ENCODE measurements around the gene ZNF512B. TPM values are rescaled to one million over a fixed set of nuclear protein-coding genes. Genes with fewer than 3 reads are reported as not detected.

Gene ZNF512B
- total and polyA plus RNA-seq, 2 experiments from 2014 or later: 6.1 to 28.8 TPM

DNA sequence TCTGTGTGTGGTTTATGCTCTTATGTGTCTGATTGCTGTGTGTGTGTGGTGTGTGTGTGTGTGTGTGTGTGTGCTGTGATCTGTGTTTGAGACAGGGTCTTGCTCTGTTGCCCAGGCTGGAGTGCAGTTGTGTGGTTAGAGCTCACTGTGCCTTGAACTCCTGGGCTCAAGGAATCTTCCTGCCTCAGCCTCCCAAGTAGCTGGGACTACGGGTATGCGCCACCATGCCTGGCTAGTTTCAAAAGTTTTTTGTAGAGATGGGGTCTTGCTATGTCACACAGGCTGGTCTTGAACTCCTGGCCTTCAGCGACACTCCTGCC lies 3.4 kb upstream of the ZNF512B start:
- peaks cover 11% of the 10 kb centered on the region; the same call in 1 of the 2 replicates for H3K27me3 ChIP-seq (ENCODE audit: insufficient read depth)
- DNase-seq (ENCODE audit: low spot score) (no peak), ATAC-seq (no peak)
- Mint-ChIP-seq H3K27ac (no peak overlapping the region), H3K27me3 (ENCODE audit: insufficient read depth, low read depth, poor library complexity) (peaks cover 29% of the 10 kb centered on the region), H3K9me3 (no peaks in the 10 kb centered on the region; the same call in 2 of the 3 replicates), H3K4me3 (peak overlapping the region; percentile 57), H3K4me1 (peaks cover 23% of the 10 kb centered on the region), H3K36me3 (ENCODE audit: low read depth) (no peaks in the 10 kb centered on the region; the same call in 2 of the 3 replicates)
- no peak overlapping the region for H2AFZ ChIP-seq
- no peaks in the 10 kb centered on the region for H3K36me3 ChIP-seq (ENCODE audit: insufficient read depth)
- peaks cover 8% of the 10 kb centered on the region for H3K4me1 ChIP-seq (ENCODE audit: insufficient read depth)
- H3K79me2 ChIP-seq (replicated peaks; ENCODE audit: insufficient read depth): peaks cover 9% of the 10 kb centered on the region
- no peak for TF ChIP-seq ETS1 (IDR thresholded peaks at IDR 0.05)
- no peak for TF ChIP-seq ZNF114 (CRISPR knock-in tag; IDR thresholded peaks at IDR 0.05)
- no peak for TF ChIP-seq POLR2AphosphoS5 (IDR thresholded peaks at IDR 0.05; ENCODE audit: low read depth)
- no peak for TF ChIP-seq STAT1 (IDR thresholded peaks at IDR 0.05; ENCODE audit: unreplicated experiment)
- no peak for TF ChIP-seq JUNB (IDR thresholded peaks at IDR 0.05; ENCODE audit: unreplicated experiment)
- TF ChIP-seq, protein P1, sequence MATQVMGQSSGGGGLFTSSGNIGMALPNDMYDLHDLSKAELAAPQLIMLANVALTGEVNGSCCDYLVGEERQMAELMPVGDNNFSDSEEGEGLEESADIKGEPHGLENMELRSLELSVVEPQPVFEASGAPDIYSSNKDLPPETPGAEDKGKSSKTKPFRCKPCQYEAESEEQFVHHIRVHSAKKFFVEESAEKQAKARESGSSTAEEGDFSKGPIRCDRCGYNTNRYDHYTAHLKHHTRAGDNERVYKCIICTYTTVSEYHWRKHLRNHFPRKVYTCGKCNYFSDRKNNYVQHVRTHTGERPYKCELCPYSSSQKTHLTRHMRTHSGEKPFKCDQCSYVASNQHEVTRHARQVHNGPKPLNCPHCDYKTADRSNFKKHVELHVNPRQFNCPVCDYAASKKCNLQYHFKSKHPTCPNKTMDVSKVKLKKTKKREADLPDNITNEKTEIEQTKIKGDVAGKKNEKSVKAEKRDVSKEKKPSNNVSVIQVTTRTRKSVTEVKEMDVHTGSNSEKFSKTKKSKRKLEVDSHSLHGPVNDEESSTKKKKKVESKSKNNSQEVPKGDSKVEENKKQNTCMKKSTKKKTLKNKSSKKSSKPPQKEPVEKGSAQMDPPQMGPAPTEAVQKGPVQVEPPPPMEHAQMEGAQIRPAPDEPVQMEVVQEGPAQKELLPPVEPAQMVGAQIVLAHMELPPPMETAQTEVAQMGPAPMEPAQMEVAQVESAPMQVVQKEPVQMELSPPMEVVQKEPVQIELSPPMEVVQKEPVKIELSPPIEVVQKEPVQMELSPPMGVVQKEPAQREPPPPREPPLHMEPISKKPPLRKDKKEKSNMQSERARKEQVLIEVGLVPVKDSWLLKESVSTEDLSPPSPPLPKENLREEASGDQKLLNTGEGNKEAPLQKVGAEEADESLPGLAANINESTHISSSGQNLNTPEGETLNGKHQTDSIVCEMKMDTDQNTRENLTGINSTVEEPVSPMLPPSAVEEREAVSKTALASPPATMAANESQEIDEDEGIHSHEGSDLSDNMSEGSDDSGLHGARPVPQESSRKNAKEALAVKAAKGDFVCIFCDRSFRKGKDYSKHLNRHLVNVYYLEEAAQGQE (IDR thresholded peaks at IDR 0.05; ENCODE audit: unreplicated experiment): no peak
- no peak for TF ChIP-seq EZH2 (IDR thresholded peaks at IDR 0.05; ENCODE audit: low read depth, unreplicated experiment)
- no peak for TF ChIP-seq NANOG (IDR thresholded peaks at IDR 0.05; ENCODE audit: borderline replicate concordance)
- TF ChIP-seq ZNF462 (CRISPR knock-in tag; IDR thresholded peaks at IDR 0.05): no peak
- TF ChIP-seq ZNF331 (CRISPR knock-in tag; IDR thresholded peaks at IDR 0.05; ENCODE audit: low read depth): no peak
- TF ChIP-seq EZH2phosphoT487 (IDR thresholded peaks at IDR 0.05; ENCODE audit: unreplicated experiment): no peak
- H3F3A ChIP-seq (replicated peaks; ENCODE audit: low read depth): peaks cover 14% of the 10 kb centered on the region
- peak overlapping the region; percentile 63; the same call in 1 of the 2 replicates for H3K4me3 ChIP-seq
- no peaks in the 10 kb centered on the region for H3K9me2 ChIP-seq (ENCODE audit: insufficient read depth)
- no peak overlapping the region for H3K27ac ChIP-seq (ENCODE audit: low read depth)
- peak overlapping the region; percentile 79 for H3K4me2 ChIP-seq
- H4K20me1 ChIP-seq (replicated peaks; ENCODE audit: insufficient read depth): no peaks in the 10 kb centered on the region
